Liver (tissue), 9 donors: ENCODE data around the gene CORO2B. TPM values are rescaled to one million over a fixed set of nuclear protein-coding genes. Genes with fewer than 3 reads are reported as not detected.

Experiments used
- DNase-seq: peaks from one replicate; pipeline ENCODE4 v3.0.0-alpha.2; 2017; ENCODE audit warnings: low spot score
- H3K27ac ChIP-seq, 2 donors: one replicate each; pipeline ENCODE4 v1.7.0; 2013; ENCODE audit warnings: inconsistent platforms in 2 of 2, low read length in 2 of 2, control low read depth in 1 of 2, low read depth in 1 of 2, mild to moderate bottlenecking in 1 of 2
- H3K27me3 ChIP-seq, 4 donors: one replicate each; pipeline versions ENCODE4 v1.6.1 to v1.7.0; 2013; ENCODE audit warnings: low read length in 3 of 4, inconsistent platforms in 1 of 4, mild to moderate bottlenecking in 1 of 4, moderate library complexity in 1 of 4; ENCODE audit not compliant: control insufficient read depth in 4 of 4, insufficient read depth in 4 of 4
- H3K36me3 ChIP-seq, 4 donors: one replicate each; pipeline versions ENCODE4 v1.6.1 to v1.7.0; 2013; ENCODE audit warnings: low read length in 3 of 4, mild to moderate bottlenecking in 3 of 4, low read depth in 1 of 4, moderate library complexity in 1 of 4; ENCODE audit not compliant: control insufficient read depth in 4 of 4, insufficient read depth in 3 of 4
- H3K4me1 ChIP-seq, 4 donors: one replicate each; pipeline versions ENCODE4 v1.6.1 to v1.7.0; 2013; ENCODE audit warnings: low read length in 3 of 4, mild to moderate bottlenecking in 3 of 4, moderate library complexity in 1 of 4; ENCODE audit not compliant: control insufficient read depth in 4 of 4, insufficient read depth in 4 of 4
- H3K4me3 ChIP-seq, 3 donors: one replicate each; pipeline versions ENCODE4 v1.6.1 to v1.7.0; 2013; ENCODE audit warnings: low read length in 3 of 3, control low read depth in 1 of 3, low read depth in 1 of 3, mild to moderate bottlenecking in 1 of 3
- H3K9ac ChIP-seq, 2 donors: one replicate each; pipeline ENCODE4 v1.7.0; 2013; ENCODE audit warnings: low read length in 2 of 2, mild to moderate bottlenecking in 2 of 2, moderate library complexity in 2 of 2, control low read depth in 1 of 2, low read depth in 1 of 2
- H3K9me3 ChIP-seq, 4 donors: one replicate each; pipeline versions ENCODE4 v1.6.1 to v1.7.0; 2013; ENCODE audit warnings: low read length in 3 of 4; ENCODE audit not compliant: control insufficient read depth in 4 of 4
- ATF3 ChIP-seq: IDR thresholded peaks from 2 replicates; pipeline ENCODE4 v1.6.1; 2016; ENCODE audit warnings: antibody characterized with exemption
- CTCF ChIP-seq: fragments of 150-350 bp; IDR thresholded peaks from 2 replicates; pipeline ENCODE4 v1.5.1; 2017; ENCODE audit warnings: improper control_type of control experiment, low read depth, low read length; ENCODE audit not compliant: missing input control
- EGR1 ChIP-seq, 2 donors: IDR thresholded peaks; 2 replicates each; pipeline ENCODE4 v1.6.1; 2016 to 2018; ENCODE audit warnings: antibody characterized with exemption in 2 of 2, low read depth in 2 of 2
- FOXA1 ChIP-seq: IDR thresholded peaks from 2 replicates; pipeline ENCODE4 v1.6.1; 2016; ENCODE audit warnings: antibody characterized with exemption
- GABPA ChIP-seq, 2 donors: IDR thresholded peaks in 1 of 2; conservative IDR thresholded peaks in 1 of 2; 2 replicates each; pipeline ENCODE4 v1.6.1; 2016; ENCODE audit warnings: antibody characterized with exemption in 2 of 2, mild to moderate bottlenecking in 1 of 2, moderate library complexity in 1 of 2
- HNF4A ChIP-seq, 2 donors: conservative IDR thresholded peaks; 2 replicates each; pipeline ENCODE4 v1.6.1; 2016; ENCODE audit warnings: antibody characterized with exemption in 2 of 2, mild to moderate bottlenecking in 2 of 2
- HNF4G ChIP-seq: IDR thresholded peaks from 2 replicates; pipeline ENCODE4 v1.6.1; 2016; ENCODE audit warnings: antibody characterized with exemption
- JUND ChIP-seq, 2 donors: IDR thresholded peaks; 2 replicates each; pipeline ENCODE4 v1.6.1; 2016; ENCODE audit warnings: antibody characterized with exemption in 2 of 2
- MAX ChIP-seq: IDR thresholded peaks from 2 replicates; pipeline ENCODE4 v1.6.1; 2016; ENCODE audit warnings: antibody characterized with exemption
- RAD21 ChIP-seq, 2 donors: IDR thresholded peaks; 2 replicates each; pipeline ENCODE4 v1.6.1; 2016; ENCODE audit warnings: antibody characterized with exemption in 2 of 2, mild to moderate bottlenecking in 2 of 2
- REST ChIP-seq: IDR thresholded peaks from 2 replicates; pipeline ENCODE4 v1.6.1; 2016; ENCODE audit warnings: antibody characterized with exemption, mild to moderate bottlenecking
- RXRA ChIP-seq, 2 donors: IDR thresholded peaks; 2 replicates each; pipeline ENCODE4 v1.6.1; 2017 to 2018; ENCODE audit warnings: antibody characterized with exemption in 2 of 2, mild to moderate bottlenecking in 1 of 2
- SP1 ChIP-seq: IDR thresholded peaks from 2 replicates; pipeline ENCODE4 v1.6.1; 2018; ENCODE audit warnings: antibody characterized with exemption, mild to moderate bottlenecking
- TAF1 ChIP-seq: conservative IDR thresholded peaks from 2 replicates; pipeline ENCODE4 v1.6.1; 2016; ENCODE audit warnings: antibody characterized with exemption, mild to moderate bottlenecking
- ZBTB33 ChIP-seq: IDR thresholded peaks from 2 replicates; pipeline ENCODE4 v1.6.1; 2016; ENCODE audit warnings: antibody characterized with exemption
- WGBS: extraction: QIAGEN DNeasy Blood & Tissue Kit; methylation state at CpG from one replicate; pipeline ENCODE4 v1.1.7; 2013; 5-methylcytosine and 5-hydroxymethylcytosine counted together
- polyA plus RNA-seq, 2 donors: library from polyadenylated mRNA; stranded (reverse) in 1 of 2; unstranded in 1 of 2; fragments of 200-250 nt in 1 of 2; fragments of >200 nt in 1 of 2; fragmentation: Nextera tagmentation in 1 of 2; extraction: Ambion mirVana in 1 of 2; gene quantifications; one replicate each; pipeline versions ENCODE4 v1.2.1 to v1.2.3, GENCODE V29; 2013 to 2015
- total RNA-seq, 2 donors: library from RNA; depleted of rRNA; stranded (reverse); fragments of >200 nt; gene quantifications; one replicate each; pipeline ENCODE4 v1.2.3, GENCODE V29; 2014
- donor health status: healthy.
- donor health status: healthy.
- donor health status: healthy.
- donor health status: healthy.
- donor health status: healthy.

Gene CORO2B
- total and polyA plus RNA-seq, 4 donors: 0.15 to 0.65 (median 0.52) TPM

- Histone ChIP-seq H3K9me3 (no peaks in the 10 kb centered on the region), H3K9ac (no peak overlapping the region), H3K4me3 (no peak overlapping the region), H3K27me3 (no peaks in the 10 kb centered on the region), H3K36me3 (no peaks in the 10 kb centered on the region), H3K4me1 (peaks cover 0 to 2% (median 0%) of the 10 kb centered on the region in 4 donors), H3K27ac (no peak overlapping the region)
- no peak for DNase-seq
- 83% methylated on average over 8 of the region's 8 CpGs for whole genome bisulfite sequencing
- no peak for TF ChIP-seq MAX
- no peak for TF ChIP-seq CTCF
- no peak for TF ChIP-seq HNF4G
- no peak for TF ChIP-seq RAD21 (IDR thresholded peaks at IDR 0.05)
- no peak for TF ChIP-seq ATF3
- no peak for TF ChIP-seq JUND (IDR thresholded peaks at IDR 0.05)
- no peak for TF ChIP-seq REST
- no peak for TF ChIP-seq TAF1
- TF ChIP-seq SP1: no peak
- TF ChIP-seq ZBTB33: no peak
- TF ChIP-seq EGR1 (IDR thresholded peaks at IDR 0.05; ENCODE audit: low read depth in 2 of 2): no peak
- no peak for TF ChIP-seq GABPA (IDR thresholded peaks at IDR 0.05 in 1 of 2, conservative IDR thresholded peaks at IDR 0.05 in 1 of 2)
- TF ChIP-seq RXRA (IDR thresholded peaks at IDR 0.05): no peak
- TF ChIP-seq HNF4A (conservative IDR thresholded peaks at IDR 0.05): no peak
- no peak for TF ChIP-seq FOXA1
These were observed 6.9 kb downstream of the CORO2B start for GRCh38 chr15:68585574-68586273.
